ENCODE measurements around the gene DPP7.

DPP7 gene

DNA sequence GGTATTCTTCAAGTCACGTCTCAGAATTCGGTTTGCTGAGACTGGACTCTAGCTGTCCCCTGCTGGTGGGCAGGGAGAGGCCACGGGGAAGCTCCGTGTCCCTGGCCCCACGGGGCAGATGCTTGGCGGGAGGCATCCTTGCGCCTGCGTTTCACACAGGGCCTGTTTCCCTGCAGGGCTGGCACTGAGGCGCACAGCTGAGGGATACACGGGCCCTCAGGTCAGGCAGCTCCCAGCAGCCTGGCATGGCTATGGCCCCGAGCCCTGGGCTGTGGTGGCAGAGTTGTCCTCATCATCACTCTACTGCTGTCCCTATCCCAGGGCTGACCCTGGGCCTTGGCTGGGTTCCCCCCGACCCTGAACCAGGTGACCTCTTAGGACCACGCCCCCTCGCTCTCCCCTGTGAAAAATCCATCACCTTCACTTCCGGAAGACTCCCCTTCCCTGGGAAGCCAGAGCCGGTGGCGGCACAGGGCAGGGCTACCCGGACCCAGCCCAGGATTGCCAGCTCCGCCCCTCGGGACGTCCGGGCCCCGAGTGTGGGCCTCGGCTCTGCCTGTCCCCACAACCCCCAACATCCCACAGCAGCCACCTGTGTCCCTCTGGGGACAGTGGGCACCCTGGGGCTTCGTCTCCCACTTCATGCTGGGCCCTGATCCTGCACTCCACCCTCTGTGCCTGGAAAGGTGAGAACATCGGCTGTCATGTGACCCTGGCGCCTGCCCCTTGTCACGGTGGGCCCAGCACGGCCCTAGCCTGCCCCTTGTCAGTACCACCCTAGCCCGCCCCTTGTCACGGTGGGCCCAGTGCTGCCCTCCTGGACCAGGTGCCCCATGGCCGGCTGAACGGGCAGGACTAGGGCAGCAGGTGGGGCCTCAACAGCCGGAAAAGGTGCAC, 5.0 kb downstream of the DPP7 start:
- H3K27ac ChIP-seq (ENCODE audit: low read length, poor library complexity, severe bottlenecking): no peak overlapping the region
- H2BK120ac ChIP-seq (ENCODE audit: low read depth, low read length): no peak overlapping the region
- H3K18ac ChIP-seq (ENCODE audit: low read depth in 1 of 2, low read length in 2 of 2): no peak overlapping the region
- no peak overlapping the region for H3K4me2 ChIP-seq (ENCODE audit: low read length, poor library complexity, severe bottlenecking)
- 93% methylated on average over 34 of the region's 34 CpGs for WGBS
- H3K4me3 ChIP-seq (ENCODE audit: insufficient read depth in 1 of 2, low read depth in 1 of 2, low read length in 2 of 2): no peak overlapping the region
- no peak overlapping the region for H2AK5ac ChIP-seq (ENCODE audit: low read length, severe bottlenecking)
- H3K4me1 ChIP-seq (ENCODE audit: control insufficient read depth, insufficient read depth, low read depth, low read length): peaks cover 8% of the 10 kb centered on the region
- no peaks in the 10 kb centered on the region for H3K27me3 ChIP-seq (ENCODE audit: control insufficient read depth in 1 of 2, insufficient read depth in 1 of 2, low read length in 2 of 2)
- peak overlapping the region; percentile 47 for H4K91ac ChIP-seq (ENCODE audit: low read length)
- peaks cover 19% of the 10 kb centered on the region for H3K79me1 ChIP-seq (replicated peaks; ENCODE audit: low read length, poor library complexity, severe bottlenecking)
- H3K4ac ChIP-seq (ENCODE audit: low read depth in 1 of 2, low read length in 2 of 2): no peak overlapping the region
- H3K9ac ChIP-seq (ENCODE audit: low read length): no peak overlapping the region
- H3K14ac ChIP-seq (ENCODE audit: low read length in 2 of 2): no peak overlapping the region
- no peak overlapping the region for H2BK12ac ChIP-seq (ENCODE audit: low read length in 2 of 2)
- no peak overlapping the region for H2AFZ ChIP-seq (ENCODE audit: low read depth, low read length)
- no peak overlapping the region for H4K8ac ChIP-seq (ENCODE audit: low read length)
- H2BK15ac ChIP-seq (ENCODE audit: low read depth, poor library complexity, severe bottlenecking): no peak overlapping the region
- no peak for DNase-seq
- H3K23ac ChIP-seq (ENCODE audit: low read length in 2 of 2): no peak overlapping the region
- H2BK5ac ChIP-seq (ENCODE audit: low read depth, low read length, poor library complexity, severe bottlenecking): no peak overlapping the region
- no peaks in the 10 kb centered on the region for H3K9me3 ChIP-seq (ENCODE audit: control insufficient read depth, low read length)
- H3K36me3 ChIP-seq (ENCODE audit: control insufficient read depth in 1 of 2, insufficient read depth in 2 of 2, low read depth in 1 of 2, low read length in 2 of 2): peaks cover 77 to 90% of the 10 kb centered on the region in 2 experiments

DNA sequence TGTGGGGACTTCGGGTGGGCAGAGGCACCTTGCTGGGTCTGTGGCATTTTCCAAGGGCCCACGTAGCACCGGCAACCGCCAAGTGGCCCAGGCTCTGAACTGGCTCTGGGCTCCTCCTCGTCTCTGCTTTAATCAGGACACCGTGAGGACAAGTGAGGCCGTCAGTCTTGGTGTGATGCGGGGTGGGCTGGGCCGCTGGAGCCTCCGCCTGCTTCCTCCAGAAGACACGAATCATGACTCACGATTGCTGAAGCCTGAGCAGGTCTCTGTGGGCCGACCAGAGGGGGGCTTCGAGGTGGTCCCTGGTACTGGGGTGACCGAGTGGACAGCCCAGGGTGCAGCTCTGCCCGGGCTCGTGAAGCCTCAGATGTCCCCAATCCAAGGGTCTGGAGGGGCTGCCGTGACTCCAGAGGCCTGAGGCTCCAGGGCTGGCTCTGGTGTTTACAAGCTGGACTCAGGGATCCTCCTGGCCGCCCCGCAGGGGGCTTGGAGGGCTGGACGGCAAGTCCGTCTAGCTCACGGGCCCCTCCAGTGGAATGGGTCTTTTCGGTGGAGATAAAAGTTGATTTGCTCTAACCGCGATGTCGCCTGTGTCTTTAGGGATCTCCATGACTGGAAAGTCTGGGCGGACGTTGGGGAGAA, 5.8 kb downstream of the DPP7 start:
- H2AFZ ChIP-seq (ENCODE audit: low read depth, low read length): no peak overlapping the region
- H3K27ac ChIP-seq (ENCODE audit: low read length, poor library complexity, severe bottlenecking): no peak overlapping the region
- H3K4me3 ChIP-seq (ENCODE audit: insufficient read depth in 1 of 2, low read depth in 1 of 2, low read length in 2 of 2): no peak overlapping the region
- WGBS: 92% methylated on average over 29 of the region's 29 CpGs
- H2BK12ac ChIP-seq (ENCODE audit: low read length in 2 of 2): no peak overlapping the region
- H3K4me2 ChIP-seq (ENCODE audit: low read length, poor library complexity, severe bottlenecking): no peak overlapping the region
- no peak overlapping the region for H2BK5ac ChIP-seq (ENCODE audit: low read depth, low read length, poor library complexity, severe bottlenecking)
- no peak overlapping the region for H4K8ac ChIP-seq (ENCODE audit: low read length)
- no peak overlapping the region for H3K9ac ChIP-seq (ENCODE audit: low read length)
- H3K4ac ChIP-seq (ENCODE audit: low read depth in 1 of 2, low read length in 2 of 2): no peak overlapping the region
- H2AK5ac ChIP-seq (ENCODE audit: low read length, severe bottlenecking): no peak overlapping the region
- H3K23ac ChIP-seq (ENCODE audit: low read length in 2 of 2): no peak overlapping the region
- no peak overlapping the region for H2BK15ac ChIP-seq (ENCODE audit: low read depth, poor library complexity, severe bottlenecking)
- H3K4me1 ChIP-seq (ENCODE audit: control insufficient read depth, insufficient read depth, low read depth, low read length): peaks cover 3% of the 10 kb centered on the region
- no peaks in the 10 kb centered on the region for H3K27me3 ChIP-seq (ENCODE audit: control insufficient read depth in 1 of 2, insufficient read depth in 1 of 2, low read length in 2 of 2)
- no peak overlapping the region for H3K14ac ChIP-seq (ENCODE audit: low read length in 2 of 2)
- H3K36me3 ChIP-seq (ENCODE audit: control insufficient read depth in 1 of 2, insufficient read depth in 2 of 2, low read depth in 1 of 2, low read length in 2 of 2): peaks cover 83 to 95% of the 10 kb centered on the region in 2 experiments
- DNase-seq: no peak
- H3K9me3 ChIP-seq (ENCODE audit: control insufficient read depth, low read length): no peaks in the 10 kb centered on the region
- no peak overlapping the region for H3K18ac ChIP-seq (ENCODE audit: low read depth in 1 of 2, low read length in 2 of 2)
- peaks cover 20% of the 10 kb centered on the region for H3K79me1 ChIP-seq (replicated peaks; ENCODE audit: low read length, poor library complexity, severe bottlenecking)
- H2BK120ac ChIP-seq (ENCODE audit: low read depth, low read length): no peak overlapping the region
- no peak overlapping the region for H4K91ac ChIP-seq (ENCODE audit: low read length)

DNA sequence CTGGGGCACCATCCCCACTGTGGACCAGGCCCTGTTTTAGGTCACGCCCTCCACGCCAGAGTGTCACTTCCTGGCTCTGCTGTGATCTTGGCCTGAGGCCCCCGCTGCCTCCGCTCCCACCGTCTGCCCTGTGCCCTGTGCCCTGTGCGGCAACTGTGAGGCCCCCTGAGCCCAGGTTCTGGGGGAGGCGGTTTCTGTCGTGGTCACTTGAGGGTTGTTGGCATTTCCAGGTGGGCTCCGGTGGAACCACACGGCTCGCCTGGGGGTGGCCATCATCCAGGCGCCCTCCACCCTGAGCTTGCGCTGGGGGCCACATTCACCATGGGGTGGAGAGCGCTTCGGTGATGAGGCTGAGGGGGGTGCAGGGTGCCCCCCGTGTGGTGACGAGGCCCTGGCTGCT, 6.6 kb downstream of the DPP7 start:
- Histone ChIP-seq H3K18ac (ENCODE audit: low read depth in 1 of 2, low read length in 2 of 2) (no peak overlapping the region), H3K23ac (ENCODE audit: low read length in 2 of 2) (no peak overlapping the region), H3K9me3 (ENCODE audit: control insufficient read depth, low read length) (no peaks in the 10 kb centered on the region), H4K8ac (ENCODE audit: low read length) (no peak overlapping the region), H3K4me3 (ENCODE audit: insufficient read depth in 1 of 2, low read depth in 1 of 2, low read length in 2 of 2) (no peak overlapping the region), H4K91ac (ENCODE audit: low read length) (no peak overlapping the region), H3K36me3 (ENCODE audit: control insufficient read depth in 1 of 2, insufficient read depth in 2 of 2, low read depth in 1 of 2, low read length in 2 of 2) (peaks cover 89 to 95% of the 10 kb centered on the region in 2 experiments), H3K27me3 (ENCODE audit: control insufficient read depth in 1 of 2, insufficient read depth in 1 of 2, low read length in 2 of 2) (no peaks in the 10 kb centered on the region), H3K4me2 (ENCODE audit: low read length, poor library complexity, severe bottlenecking) (no peak overlapping the region), H3K14ac (ENCODE audit: low read length in 2 of 2) (no peak overlapping the region), H2BK120ac (ENCODE audit: low read depth, low read length) (no peak overlapping the region), H2BK15ac (ENCODE audit: low read depth, poor library complexity, severe bottlenecking) (no peak overlapping the region), H2AFZ (ENCODE audit: low read depth, low read length) (no peak overlapping the region), H2BK5ac (ENCODE audit: low read depth, low read length, poor library complexity, severe bottlenecking) (no peak overlapping the region), H3K27ac (ENCODE audit: low read length, poor library complexity, severe bottlenecking) (no peak overlapping the region), H2AK5ac (ENCODE audit: low read length, severe bottlenecking) (no peak overlapping the region), H3K79me1 (replicated peaks; ENCODE audit: low read length, poor library complexity, severe bottlenecking) (peaks cover 17% of the 10 kb centered on the region), H3K4ac (ENCODE audit: low read depth in 1 of 2, low read length in 2 of 2) (no peak overlapping the region), H3K9ac (ENCODE audit: low read length) (no peak overlapping the region), H2BK12ac (ENCODE audit: low read length in 2 of 2) (no peak overlapping the region), H3K4me1 (ENCODE audit: control insufficient read depth, insufficient read depth, low read depth, low read length) (no peaks in the 10 kb centered on the region)
- WGBS: 98% methylated on average over 17 of the region's 17 CpGs
- no peak for DNase-seq

DNA sequence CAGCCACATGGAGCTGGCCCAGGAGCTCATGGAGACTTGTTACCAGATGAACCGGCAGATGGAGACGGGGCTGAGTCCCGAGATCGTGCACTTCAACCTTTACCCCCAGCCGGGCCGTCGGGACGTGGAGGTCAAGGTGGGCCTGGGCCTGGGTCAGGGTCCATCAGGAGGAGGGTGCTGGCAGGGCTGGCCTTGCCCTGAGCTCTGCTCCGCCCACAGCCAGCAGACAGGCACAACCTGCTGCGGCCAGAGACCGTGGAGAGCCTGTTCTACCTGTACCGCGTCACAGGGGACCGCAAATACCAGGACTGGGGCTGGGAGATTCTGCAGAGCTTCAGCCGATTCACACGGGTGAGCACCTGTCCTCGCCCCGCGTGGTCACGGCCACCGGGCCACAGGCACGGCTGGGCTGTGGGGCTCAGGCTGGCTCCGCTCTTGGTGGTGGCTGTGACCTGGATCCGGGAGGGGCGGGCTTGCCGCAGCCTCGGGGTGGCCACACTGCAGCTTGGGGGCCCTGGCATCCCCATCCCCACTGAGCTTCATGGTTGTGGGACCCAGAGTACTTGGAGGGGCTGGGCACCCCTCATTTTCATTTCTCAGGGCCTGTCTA, 7.1 kb downstream of the DPP7 start:
- Histone ChIP-seq H3K9me3 (ENCODE audit: control insufficient read depth, low read length) (no peaks in the 10 kb centered on the region), H2BK120ac (ENCODE audit: low read depth, low read length) (no peak overlapping the region), H3K4me1 (ENCODE audit: control insufficient read depth, insufficient read depth, low read depth, low read length) (no peaks in the 10 kb centered on the region), H3K4me3 (ENCODE audit: insufficient read depth in 1 of 2, low read depth in 1 of 2, low read length in 2 of 2) (no peak overlapping the region), H3K9ac (ENCODE audit: low read length) (no peak overlapping the region), H3K23ac (ENCODE audit: low read length in 2 of 2) (no peak overlapping the region), H3K27ac (ENCODE audit: low read length, poor library complexity, severe bottlenecking) (no peak overlapping the region), H3K79me1 (replicated peaks; ENCODE audit: low read length, poor library complexity, severe bottlenecking) (peaks cover 17% of the 10 kb centered on the region), H2AFZ (ENCODE audit: low read depth, low read length) (no peak overlapping the region), H3K18ac (ENCODE audit: low read depth in 1 of 2, low read length in 2 of 2) (no peak overlapping the region), H4K91ac (ENCODE audit: low read length) (no peak overlapping the region), H3K14ac (ENCODE audit: low read length in 2 of 2) (no peak overlapping the region), H2BK15ac (ENCODE audit: low read depth, poor library complexity, severe bottlenecking) (no peak overlapping the region), H3K36me3 (ENCODE audit: control insufficient read depth in 1 of 2, insufficient read depth in 2 of 2, low read depth in 1 of 2, low read length in 2 of 2) (peaks cover 91 to 96% of the 10 kb centered on the region in 2 experiments), H3K4me2 (ENCODE audit: low read length, poor library complexity, severe bottlenecking) (no peak overlapping the region), H2BK5ac (ENCODE audit: low read depth, low read length, poor library complexity, severe bottlenecking) (no peak overlapping the region), H2AK5ac (ENCODE audit: low read length, severe bottlenecking) (no peak overlapping the region), H3K4ac (ENCODE audit: low read depth in 1 of 2, low read length in 2 of 2) (no peak overlapping the region), H3K27me3 (ENCODE audit: control insufficient read depth in 1 of 2, insufficient read depth in 1 of 2, low read length in 2 of 2) (no peaks in the 10 kb centered on the region), H2BK12ac (ENCODE audit: low read length in 2 of 2) (no peak overlapping the region), H4K8ac (ENCODE audit: low read length) (no peak overlapping the region)
- no peak for DNase-seq
- 95% methylated on average over 27 of the region's 27 CpGs for WGBS

Data from mesenchymal stem cell (in vitro differentiated cells and primary cell).